Heart right ventricle (tissue), 16 donors: ENCODE measurements around the gene TMEM253. TPM values are rescaled to one million over a fixed set of nuclear protein-coding genes. Genes with fewer than 3 reads are reported as not detected.
A peak's percentile ranks its signal among the peaks of the same experiment; 100 is the strongest.

Source experiments
- ATAC-seq, 8 donors: fragments of 200-7000 bp; cut with Tn5 transposase; one replicate each; pipeline ENCODE4 v1.9.1; 2020; ENCODE audit warnings: mild to moderate bottlenecking in 8 of 8, moderate library complexity in 8 of 8, moderate number of reproducible peaks in 1 of 8
- DNase-seq, 2 donors: peaks; one replicate each; pipeline ENCODE4 v3.0.0-alpha.2; 2020
- H3K27ac ChIP-seq, 10 donors: fragments of 200-600 bp; sonication (generic) in 2 of 10; one replicate each; pipeline versions ENCODE4 v1.5.0 to v1.8.0; 2020 to 2022; ENCODE audit warnings: mild to moderate bottlenecking in 3 of 10
- H3K27me3 ChIP-seq, 7 donors: fragments of 200-600 bp; one replicate each; pipeline ENCODE4 v1.8.0; 2021 to 2022; ENCODE audit warnings: mild to moderate bottlenecking in 2 of 7
- H3K36me3 ChIP-seq, 9 donors: fragments of 200-600 bp; sonication (generic) in 1 of 9; one replicate each; pipeline versions ENCODE4 v1.5.0 to v1.8.0; 2020 to 2022; ENCODE audit warnings: mild to moderate bottlenecking in 2 of 9
- H3K4me1 ChIP-seq, 9 donors: fragments of 200-600 bp; sonication (generic) in 1 of 9; one replicate each; pipeline versions ENCODE4 v1.5.0 to v1.8.0; 2020 to 2022; ENCODE audit warnings: mild to moderate bottlenecking in 4 of 9
- H3K4me3 ChIP-seq, 10 donors: fragments of 200-600 bp; sonication (generic) in 2 of 10; one replicate each; pipeline versions ENCODE4 v1.5.0 to v1.8.0; 2020 to 2022; ENCODE audit warnings: mild to moderate bottlenecking in 7 of 10, moderate library complexity in 2 of 10
- H3K9me3 ChIP-seq, 11 donors: fragments of 200-600 bp in 10 of 11; sonication (generic) in 2 of 11; one replicate each; pipeline versions ENCODE4 v1.5.0 to v1.8.0; 2013 to 2022; ENCODE audit warnings: mild to moderate bottlenecking in 2 of 11, control low read depth in 1 of 11, moderate library complexity in 1 of 11
- CTCF ChIP-seq, 9 donors: fragments of 200-600 bp; sonication (generic) in 2 of 9; IDR thresholded peaks; one replicate each; pipeline versions ENCODE4 v1.5.0 to v1.8.0; 2021 to 2022; ENCODE audit warnings: antibody characterized with exemption in 9 of 9, mild to moderate bottlenecking in 5 of 9, moderate library complexity in 1 of 9
- WGBS, 2 donors: extraction: QIAGEN DNeasy Blood & Tissue Kit; methylation state at CpG; one replicate each; pipeline ENCODE4 v1.1.7; 2013; ENCODE audit warnings: inconsistent platforms in 1 of 2; 5-methylcytosine and 5-hydroxymethylcytosine counted together
- intact Hi-C, 10 donors: fragments of 100-400 bp; cut with DNase I; formaldehyde crosslinking; loops; one replicate each; pipeline versions ENCODE4 v1.11.1 to v1.14.2; 2022
- polyA plus RNA-seq, 2 donors: library from polyadenylated mRNA; stranded (reverse); fragments of 200-250 nt; gene quantifications; one replicate each; pipeline ENCODE4 v1.2.3, GENCODE V29; 2013
- total RNA-seq, 10 donors: library from RNA; stranded (reverse); fragmentation: NEBNext Ultra II Directional in 3 of 10; extraction: Animal tissue kit (Norgen Biotek cat#: 25700) in 3 of 10; gene quantifications; one replicate each; pipeline versions ENCODE4 v1.2.1 to v1.2.4, GENCODE V29; 2021 to 2023
- donor health status: Arrhythmogenic right ventricular cardiomyopathy.
- donor health status: ischemic (EF 13 %, LVEDD 7.1; RV severe dilation, severe dysfunction).
- donor health status: healthy with polysubstance abuse.
- donor health status: DM: no; HTN: yes; CAD: no.
- donor health status: DM: no; HTN: no; CAD: no.
- donor health status: ischemic (EF 25% LVEDD 6.9; RV normal size, moderate dysfunction).
- donor health status: ischemic (EF 25% LVEDD 5.7; RV mildly dilated, moderate dysfunction).
- donor health status: healthy.
- donor health status: DM: yes; HTN: yes; CAD: no.
- donor health status: Ischemic cardiomyopathy.
- donor health status: ischemic (EF 35%, LVEDD 5.7; RV mildly dilated, moderate dysfunction).
- donor health status: nonischemic (EF 11% LVEDD 7.7; RV severe dilation, severe dysfunction).
- donor health status: DM: yes; HTN: yes; CAD: no.
- donor health status: PGD.
- donor health status: ischemic (EF 29% LVEDD 5.4; RV normal size, mild dysfunction).
- donor health status: nonischemic (EF 23%, LVEDD 6.1; RV moderate dilation, normal function).

Gene TMEM253
- total and polyA plus RNA-seq, 12 donors: 0.16 to 1.1 (median 0.30) TPM; not detected in 1

DNA sequence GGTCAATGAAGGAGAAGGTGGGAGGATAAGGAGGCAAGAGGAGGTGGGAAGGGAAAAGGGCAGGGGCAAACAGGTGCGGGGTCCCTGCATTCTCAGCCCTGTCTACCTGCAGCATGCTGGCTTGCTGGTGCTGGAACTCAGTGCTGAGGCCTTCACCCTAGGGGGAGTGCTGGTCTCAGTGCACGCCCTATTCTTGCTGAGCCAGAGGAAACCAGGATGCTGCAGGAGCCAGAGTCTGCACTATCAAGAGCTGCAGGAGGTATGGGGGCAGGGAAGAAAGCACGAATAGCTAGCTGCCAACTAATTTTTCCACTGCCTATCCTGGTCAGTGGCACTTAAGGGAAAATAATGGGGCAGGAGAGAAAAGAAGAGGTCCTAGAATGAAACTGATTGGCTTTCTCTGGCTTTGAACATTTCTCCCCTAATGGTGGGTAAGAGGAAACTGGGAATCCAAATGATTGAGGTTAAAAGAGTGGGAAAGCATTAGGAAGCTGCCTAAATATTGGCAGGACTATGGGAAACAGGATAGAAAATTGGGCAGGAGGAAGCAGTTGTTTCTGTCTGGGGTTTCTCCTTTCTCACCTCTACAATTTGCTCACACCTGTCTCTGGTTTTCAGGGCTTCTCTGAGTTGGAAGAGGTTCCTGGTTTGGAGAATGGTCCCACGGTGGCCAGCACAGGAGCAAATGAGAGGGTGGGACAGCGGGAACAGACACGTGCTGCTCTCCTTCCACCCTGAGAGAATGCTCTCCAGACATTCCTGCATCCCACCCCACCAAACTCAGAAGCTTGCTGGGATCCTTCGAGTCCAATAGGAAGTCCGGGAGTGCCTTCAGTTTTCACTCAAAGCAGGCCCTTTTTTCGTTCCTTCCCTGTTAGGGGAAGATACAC lies 1.9 kb downstream of the TMEM253 start:
- no peak for TF ChIP-seq CTCF (IDR thresholded peaks at IDR 0.05)
- intact Hi-C loops: loop anchor here in 4 of 10 donors (5.0 to 10.0 kb wide), 6 partner anchors 35 to 418 kb away; partner anchors contain the start of genes ANG (in 2 of the 4), RNASE4 (in 2 of the 4) and NDRG2 (in 1 of the 4)
- peak overlapping the region in 7 of 10 donors; percentile 96 to 99 (median 97) for H3K27ac ChIP-seq
- peak overlapping the region in 9 of 10 donors; percentile 51 to 80 (median 65) for H3K4me3 ChIP-seq
- H3K27me3 ChIP-seq: no peaks in the 10 kb centered on the region
- H3K36me3 ChIP-seq: no peaks in the 10 kb centered on the region
- H3K4me1 ChIP-seq: peaks cover 6 to 58% (median 42%) of the 10 kb centered on the region in 9 donors
- ATAC-seq (no peak), DNase-seq (no peak)
- H3K9me3 ChIP-seq: no peaks in the 10 kb centered on the region
- WGBS, 2 donors: 20 to 24% methylated on average over 9 of the region's 9 CpGs

DNA sequence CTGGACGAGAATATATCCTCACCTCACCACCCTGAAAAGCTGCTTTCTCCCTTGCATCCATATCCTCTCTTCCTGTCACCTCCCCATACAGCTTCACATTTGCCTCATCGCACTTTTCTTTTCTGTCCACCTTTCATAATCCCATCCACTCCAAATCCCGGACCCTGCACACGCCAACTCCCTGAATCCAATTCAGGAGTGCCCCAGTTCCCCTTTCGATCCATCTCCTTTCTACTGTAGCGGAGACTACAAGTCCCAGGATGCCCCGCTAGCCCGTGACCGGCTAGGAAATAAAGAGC lies 2.5 kb downstream of the TMEM253 start:
- ATAC-seq: no peak
- H3K9me3 ChIP-seq: no peaks in the 10 kb centered on the region
- intact Hi-C loops: loop anchor here in 4 of 10 donors (5.0 to 10.0 kb wide), 6 partner anchors 36 to 419 kb away; partner anchors contain the start of genes ANG (in 2 of the 4), RNASE4 (in 2 of the 4) and NDRG2 (in 1 of the 4)
- peaks cover 6 to 61% (median 42%) of the 10 kb centered on the region in 9 donors for H3K4me1 ChIP-seq
- no peak for TF ChIP-seq CTCF (IDR thresholded peaks at IDR 0.05)
- peak overlapping the region in 9 of 10 donors; percentile 51 to 80 (median 65) for H3K4me3 ChIP-seq
- no peaks in the 10 kb centered on the region for H3K27me3 ChIP-seq
- no peak for DNase-seq
- no peaks in the 10 kb centered on the region for H3K36me3 ChIP-seq
- WGBS, 2 donors: 1% methylated on average over 9 of the region's 9 CpGs
- peak overlapping the region; percentile 90 to 99 (median 97) for H3K27ac ChIP-seq

- ATAC-seq (peak; percentile 95 to 98 (median 97)), DNase-seq (peak; percentile 94 to 97)
- Histone ChIP-seq H3K27me3 (no peaks in the 10 kb centered on the region), H3K9me3 (no peaks in the 10 kb centered on the region), H3K4me1 (peaks cover 6 to 58% (median 42%) of the 10 kb centered on the region in 9 donors), H3K36me3 (no peaks in the 10 kb centered on the region), H3K4me3 (peak overlapping the region; percentile 50 to 80 (median 64)), H3K27ac (peak overlapping the region; percentile 90 to 99 (median 97))
- intact Hi-C loops: loop anchor here in 7 of 10 donors (1.0 to 10.0 kb wide), 10 partner anchors 33 to 419 kb away; partner anchors contain the start of genes ANG (in 2 of the 7), RNASE4 (in 2 of the 7), ARHGEF40 (in 1 of the 7) and NDRG2 (in 1 of the 7)
- WGBS, 2 donors: 0% methylated on average over 62 of the region's 62 CpGs
- TF ChIP-seq CTCF (IDR thresholded peaks at IDR 0.05): peak; percentile 70 to 92 (median 81)
Observed at GRCh38 chr14:21103710-21104447, 3.0 kb downstream of the TMEM253 start.
